ENCODE data around the gene NUCB2. TPM values are rescaled to one million over a fixed set of nuclear protein-coding genes. Genes with fewer than 3 reads are reported as not detected.
"Not testable (repeated sequence)": the region's sequence is repeated elsewhere in the genome, so short reads cannot be mapped to it uniquely, and the experiment has no call there.

The NUCB2 gene
- 100 to 1,000 TPM; 151 to 162 TPM for total RNA-seq
- long read RNA-seq, donor 1, transcript NUCB2-208 (14 exons, 2,274 nt), result major isoform, 19 of 56 reads
- long read RNA-seq, donor 1, partial matches to known transcripts, result 20 of 56 reads
- long read RNA-seq, donor 1, other reads (novel, unspliced or antisense), result 16 of 56 reads
- long read RNA-seq, donor 2, transcript NUCB2-208 (14 exons, 2,274 nt), result major isoform, 17 of 106 reads
- long read RNA-seq, donor 2, partial matches to known transcripts, result 54 of 106 reads
- long read RNA-seq, donor 2, other reads (novel, unspliced or antisense), result 35 of 106 reads

- intact Hi-C loops (cut with DNase I), result no loop called here
- DNase-seq (ENCODE audit: low spot score), result peak; percentile 99
Observed at GRCh38 chr11:17276236-17277023, at the start of gene NUCB2. Gene NUCB2, plus strand, starts transcription at chr11:17276739. Its CDS starts 18,585 bp downstream, at chr11:17295324.

- DNase-seq (ENCODE audit: low spot score); intact Hi-C loops (cut with DNase I): not testable (repeated sequence)
Observed at GRCh38 chr11:17228186-17228925, 48.2 kb upstream of the NUCB2 start.

GRCh38 chr11:17229481-17230152, 46.9 kb upstream of the NUCB2 start:
- DNase-seq (ENCODE audit: low spot score), result no peak
- intact Hi-C loops (cut with DNase I), result no loop called here

- intact Hi-C loops (cut with DNase I), result no loop called here
- DNase-seq (ENCODE audit: low spot score), result no peak
Observed at GRCh38 chr11:17230867-17231851, 45.4 kb upstream of the NUCB2 start.

- DNase-seq (ENCODE audit: low spot score), result no peak
- intact Hi-C loops (cut with DNase I), result no loop called here
Observed at GRCh38 chr11:17233101-17233500, 43.4 kb upstream of the NUCB2 start.

GRCh38 chr11:17238377-17238776, 38.2 kb upstream of the NUCB2 start:
- intact Hi-C loops (cut with DNase I), result no loop called here
- DNase-seq (ENCODE audit: low spot score), result no peak

GRCh38 chr11:17239927-17240326, 36.6 kb upstream of the NUCB2 start:
- intact Hi-C loops (cut with DNase I); DNase-seq (ENCODE audit: low spot score): not testable (repeated sequence)

GRCh38 chr11:17240780-17241179, 35.8 kb upstream of the NUCB2 start:
- no peak for DNase-seq (ENCODE audit: low spot score)
- intact Hi-C loops (cut with DNase I), result no loop called here

- intact Hi-C loops (cut with DNase I); DNase-seq (ENCODE audit: low spot score): not testable (repeated sequence)
Observed at GRCh38 chr11:17242954-17243353, 33.6 kb upstream of the NUCB2 start.

- intact Hi-C loops (cut with DNase I), result no loop called here
- DNase-seq (ENCODE audit: low spot score), result no peak
Observed at GRCh38 chr11:17244046-17244445, 32.5 kb upstream of the NUCB2 start.

GRCh38 chr11:17250561-17251350, 25.8 kb upstream of the NUCB2 start:
- intact Hi-C loops (cut with DNase I), result no loop called here
- DNase-seq (ENCODE audit: low spot score), result no peak

GRCh38 chr11:17252704-17253103, 23.8 kb upstream of the NUCB2 start:
- intact Hi-C loops (cut with DNase I), result no loop called here
- no peak for DNase-seq (ENCODE audit: low spot score)

- no peak for DNase-seq (ENCODE audit: low spot score)
- intact Hi-C loops (cut with DNase I), result no loop called here
Observed at GRCh38 chr11:17256512-17256911, 20.0 kb upstream of the NUCB2 start.

- intact Hi-C loops (cut with DNase I), result no loop called here
- DNase-seq (ENCODE audit: low spot score), result no peak
Observed at GRCh38 chr11:17257196-17257595, 19.3 kb upstream of the NUCB2 start.

- intact Hi-C loops (cut with DNase I), result no loop called here
- no peak for DNase-seq (ENCODE audit: low spot score)
Observed at GRCh38 chr11:17258670-17259069, 17.9 kb upstream of the NUCB2 start.

GRCh38 chr11:17259519-17259918, 17.0 kb upstream of the NUCB2 start:
- intact Hi-C loops (cut with DNase I), result no loop called here
- no peak for DNase-seq (ENCODE audit: low spot score)

GRCh38 chr11:17260020-17260419, 16.5 kb upstream of the NUCB2 start:
- DNase-seq (ENCODE audit: low spot score), result no peak
- intact Hi-C loops (cut with DNase I), result loop anchor here in 1 of 2 donors (5.0 kb wide), 1 partner anchor 992 kb away; no protein-coding TSS in a partner anchor
